Measurements from ENCODE around the gene WTIP.
A peak's percentile ranks its signal among the peaks of the same experiment; 100 is the strongest.

DNA sequence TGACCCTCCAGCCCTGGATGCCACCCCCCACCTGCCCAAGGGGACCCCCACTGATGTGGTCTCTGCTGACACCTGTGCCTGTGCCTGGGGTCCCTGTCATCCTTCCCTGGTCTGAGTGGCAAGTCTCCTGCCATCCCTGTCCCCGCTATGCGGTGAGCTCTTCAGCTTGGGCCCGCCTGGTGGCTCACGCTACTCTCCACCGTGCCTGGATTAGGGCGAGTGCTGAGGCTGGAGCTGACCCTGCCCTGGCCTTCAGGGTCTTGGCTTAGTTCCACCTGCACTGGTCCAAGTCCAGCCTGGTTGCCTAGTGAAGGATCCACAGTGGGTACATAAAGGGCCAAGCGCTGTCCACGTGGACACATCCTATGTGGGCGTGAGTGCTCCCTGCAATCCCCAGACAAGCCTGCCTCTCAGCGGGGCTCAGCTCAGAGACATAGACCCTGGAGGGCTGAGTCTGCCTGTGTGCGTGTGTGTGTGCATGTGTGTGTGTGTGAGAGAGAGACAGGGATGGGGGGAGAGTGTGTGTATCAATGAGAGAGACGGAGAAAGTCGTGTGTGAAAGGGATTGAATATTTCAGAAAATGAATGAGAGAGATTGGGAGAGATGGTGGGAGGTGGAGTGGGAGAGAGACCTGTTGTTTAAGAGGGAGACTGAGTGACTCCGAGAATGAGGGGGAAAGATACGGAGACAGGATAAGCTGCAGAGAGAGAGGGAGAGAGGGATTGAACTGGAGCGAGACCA, 22.1 kb downstream of the WTIP start:
- TF ChIP-seq CHD4 (IDR thresholded peaks at IDR 0.05; ENCODE audit: borderline replicate concordance, low read length) (no peak), CEBPG (CRISPR knock-in tag; IDR thresholded peaks at IDR 0.05) (no peak), DNMT3B (CRISPR knock-in tag; conservative IDR thresholded peaks at IDR 0.05) (no peak), EZH2 (conservative IDR thresholded peaks at IDR 0.05; ENCODE audit: low read depth, low read length) (no peak), POLR2AphosphoS5 (IDR thresholded peaks at IDR 0.05; ENCODE audit: low read depth, low read length) (peak; percentile 9; the same call in 1 of the 2 replicates), SRF (IDR thresholded peaks at IDR 0.05; ENCODE audit: low read depth, low read length) (no peak)
- TF ChIP-seq, protein P1, sequence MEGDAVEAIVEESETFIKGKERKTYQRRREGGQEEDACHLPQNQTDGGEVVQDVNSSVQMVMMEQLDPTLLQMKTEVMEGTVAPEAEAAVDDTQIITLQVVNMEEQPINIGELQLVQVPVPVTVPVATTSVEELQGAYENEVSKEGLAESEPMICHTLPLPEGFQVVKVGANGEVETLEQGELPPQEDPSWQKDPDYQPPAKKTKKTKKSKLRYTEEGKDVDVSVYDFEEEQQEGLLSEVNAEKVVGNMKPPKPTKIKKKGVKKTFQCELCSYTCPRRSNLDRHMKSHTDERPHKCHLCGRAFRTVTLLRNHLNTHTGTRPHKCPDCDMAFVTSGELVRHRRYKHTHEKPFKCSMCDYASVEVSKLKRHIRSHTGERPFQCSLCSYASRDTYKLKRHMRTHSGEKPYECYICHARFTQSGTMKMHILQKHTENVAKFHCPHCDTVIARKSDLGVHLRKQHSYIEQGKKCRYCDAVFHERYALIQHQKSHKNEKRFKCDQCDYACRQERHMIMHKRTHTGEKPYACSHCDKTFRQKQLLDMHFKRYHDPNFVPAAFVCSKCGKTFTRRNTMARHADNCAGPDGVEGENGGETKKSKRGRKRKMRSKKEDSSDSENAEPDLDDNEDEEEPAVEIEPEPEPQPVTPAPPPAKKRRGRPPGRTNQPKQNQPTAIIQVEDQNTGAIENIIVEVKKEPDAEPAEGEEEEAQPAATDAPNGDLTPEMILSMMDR (CRISPR knock-in tag; IDR thresholded peaks at IDR 0.05): no peak
- TF ChIP-seq, protein P2, sequence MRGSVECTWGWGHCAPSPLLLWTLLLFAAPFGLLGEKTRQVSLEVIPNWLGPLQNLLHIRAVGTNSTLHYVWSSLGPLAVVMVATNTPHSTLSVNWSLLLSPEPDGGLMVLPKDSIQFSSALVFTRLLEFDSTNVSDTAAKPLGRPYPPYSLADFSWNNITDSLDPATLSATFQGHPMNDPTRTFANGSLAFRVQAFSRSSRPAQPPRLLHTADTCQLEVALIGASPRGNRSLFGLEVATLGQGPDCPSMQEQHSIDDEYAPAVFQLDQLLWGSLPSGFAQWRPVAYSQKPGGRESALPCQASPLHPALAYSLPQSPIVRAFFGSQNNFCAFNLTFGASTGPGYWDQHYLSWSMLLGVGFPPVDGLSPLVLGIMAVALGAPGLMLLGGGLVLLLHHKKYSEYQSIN (CRISPR knock-in tag; IDR thresholded peaks at IDR 0.05; ENCODE audit: borderline replicate concordance): no peak
